HG02970 (cell line): ENCODE data around the gene LMF1.
"Not testable (repeated sequence)": the region's sequence is repeated elsewhere in the genome, so short reads cannot be mapped to it uniquely, and the experiment has no call there.

Experiments used
- ATAC-seq: cut with Tn5 transposase; IDR thresholded peaks from one replicate; pipeline ENCODE4 v1.9.1; 2021; ENCODE audit warnings: mild to moderate bottlenecking, moderate library complexity, moderate number of reproducible peaks; ENCODE audit not compliant: unreplicated experiment, low FRiP score

The LMF1 gene

DNA sequence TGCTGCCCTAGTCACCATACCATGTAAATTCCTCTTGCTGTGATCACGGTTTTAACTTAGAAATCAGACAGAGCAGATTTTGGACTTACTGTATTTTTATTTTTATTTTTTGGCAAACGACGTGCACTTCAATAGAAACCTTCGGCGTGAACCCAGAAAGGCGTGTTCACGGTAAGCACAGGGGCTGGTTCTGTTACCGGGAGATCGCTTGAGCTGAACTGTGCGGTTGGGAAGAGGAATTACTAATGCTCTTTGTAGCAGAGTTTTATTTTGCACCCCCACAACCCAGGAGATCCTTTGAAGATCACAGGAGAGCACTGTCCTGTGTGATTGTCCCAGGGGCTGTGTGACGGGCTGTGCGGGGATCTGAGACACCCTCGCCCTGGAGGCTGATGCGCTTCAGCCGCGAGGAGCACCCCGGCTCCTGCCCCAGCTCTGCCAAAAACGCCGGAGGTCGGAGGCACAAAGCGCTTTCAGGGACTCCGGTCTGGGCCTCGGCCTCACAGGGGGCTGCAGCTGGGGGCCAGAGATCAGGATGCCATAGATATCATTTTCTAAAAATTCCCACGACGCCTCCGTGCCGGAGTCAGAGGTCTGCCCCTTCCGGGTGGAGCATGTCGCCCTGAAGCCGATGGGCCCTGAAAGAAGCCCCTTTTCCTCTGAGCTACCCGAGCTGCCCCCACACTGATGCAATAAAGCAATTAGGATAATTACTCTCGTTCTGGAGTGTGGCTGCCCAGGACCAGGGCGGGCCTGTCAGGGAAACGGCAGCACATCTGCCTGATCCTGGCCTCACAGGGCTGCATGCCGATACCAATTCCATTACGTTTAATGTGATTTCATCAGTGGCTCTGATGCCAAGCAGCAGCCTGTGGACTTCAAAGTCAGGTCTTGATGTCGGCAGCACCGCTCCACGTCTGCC lies 71.8 kb downstream of the LMF1 start:
- no peak for ATAC-seq

DNA sequence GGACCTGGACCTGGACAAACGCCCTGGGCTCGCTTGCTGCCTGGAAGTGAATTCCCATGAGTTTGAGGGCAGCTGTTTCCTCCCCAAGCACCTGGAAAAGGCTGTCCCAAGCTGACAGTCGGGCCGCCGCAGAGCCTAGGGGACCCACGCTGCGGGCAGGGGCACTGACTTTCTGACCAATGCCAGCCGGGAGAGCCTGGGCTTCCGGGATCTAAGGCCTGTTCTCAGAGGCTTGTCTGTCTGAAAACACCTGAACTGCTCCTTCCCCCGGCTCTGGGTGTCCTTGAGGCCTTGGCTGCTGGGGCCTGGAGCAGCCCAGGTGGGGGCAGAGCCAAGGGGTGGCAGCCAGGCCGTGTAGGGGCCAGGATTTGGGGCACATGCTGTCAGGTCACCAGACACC lies 72.6 kb downstream of the LMF1 start:
- no peak for ATAC-seq

DNA sequence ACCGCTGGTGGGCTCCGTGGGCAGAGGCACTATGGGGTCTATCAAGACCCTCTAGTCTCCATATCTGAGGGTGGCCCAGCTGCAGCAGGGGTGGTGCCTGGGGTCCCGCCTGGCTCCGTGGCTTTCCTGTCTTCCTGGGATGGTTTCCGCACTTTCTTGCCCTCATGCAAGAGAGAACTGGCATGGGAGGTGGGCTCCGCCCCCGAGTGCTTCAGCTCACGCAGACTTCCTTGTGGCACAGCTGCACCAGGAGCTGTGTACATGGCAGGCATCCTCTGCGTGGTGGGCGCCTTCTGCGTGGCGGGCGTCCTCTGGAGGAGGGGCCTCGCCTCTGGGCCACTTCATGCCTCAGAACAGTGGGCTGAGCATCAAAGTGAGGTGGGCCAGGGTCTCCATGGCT lies 73.1 kb downstream of the LMF1 start:
- ATAC-seq: no peak

DNA sequence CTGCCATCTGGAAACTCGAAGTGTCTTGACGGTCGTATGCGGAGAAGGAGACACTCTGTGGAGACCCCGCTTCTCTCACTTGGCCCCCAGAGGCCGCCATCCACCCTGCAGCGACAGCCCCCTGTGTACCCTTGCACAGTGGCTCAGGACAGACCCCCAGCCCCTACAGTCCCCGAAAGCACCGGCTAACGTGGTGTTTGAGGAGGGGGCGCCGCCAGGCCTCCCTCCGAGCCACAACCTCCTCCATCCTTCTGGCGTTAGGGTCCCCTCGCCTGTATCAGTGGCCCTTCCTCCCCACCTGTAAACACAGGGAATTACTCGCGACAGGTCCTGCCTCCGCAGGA lies 73.6 kb downstream of the LMF1 start:
- ATAC-seq: no peak

DNA sequence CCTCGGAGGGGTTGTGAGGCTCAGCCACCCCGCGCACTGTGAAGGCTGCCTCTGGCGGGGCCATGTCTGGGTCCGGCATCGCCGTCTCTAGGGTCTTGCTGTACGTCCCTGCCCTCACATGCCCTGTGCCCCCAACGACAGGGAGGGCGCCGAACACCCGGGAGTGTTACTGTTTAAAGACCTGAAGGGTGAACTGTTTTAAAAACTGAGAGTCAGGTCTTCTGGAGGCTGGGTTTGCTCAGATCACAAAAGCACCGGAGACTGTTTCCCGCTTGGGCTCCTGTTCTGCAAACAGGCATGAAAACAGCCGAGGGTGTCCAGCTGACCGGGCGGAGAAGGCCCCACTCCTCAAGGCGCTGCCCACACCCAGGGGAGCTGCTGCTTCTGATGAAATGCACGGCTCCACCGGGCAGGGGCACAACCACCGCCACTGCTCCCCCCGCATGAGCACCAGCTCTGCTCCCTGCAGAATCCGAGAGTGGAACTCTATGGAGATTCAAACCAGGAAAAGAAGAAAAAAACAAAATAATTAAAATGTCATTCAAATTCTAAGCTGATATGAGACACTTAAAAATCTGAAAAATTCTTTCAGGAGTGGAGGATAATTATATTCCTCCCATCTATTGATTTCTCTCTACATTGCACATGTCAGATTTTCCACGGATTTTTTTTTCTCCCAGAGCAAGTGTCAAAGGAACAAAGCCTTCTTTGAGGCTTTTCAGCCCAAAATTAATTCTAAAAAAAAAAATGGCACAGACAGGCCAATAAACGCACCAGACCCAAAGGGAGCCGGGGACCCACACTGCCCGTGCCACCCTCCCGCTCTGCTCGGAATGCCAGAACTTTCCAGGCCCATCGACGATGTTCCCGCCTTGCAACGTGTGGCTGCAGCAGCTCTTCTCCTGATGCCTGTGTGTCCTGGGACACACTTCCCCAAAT lies 74.3 kb downstream of the LMF1 start:
- ATAC-seq: no peak

DNA sequence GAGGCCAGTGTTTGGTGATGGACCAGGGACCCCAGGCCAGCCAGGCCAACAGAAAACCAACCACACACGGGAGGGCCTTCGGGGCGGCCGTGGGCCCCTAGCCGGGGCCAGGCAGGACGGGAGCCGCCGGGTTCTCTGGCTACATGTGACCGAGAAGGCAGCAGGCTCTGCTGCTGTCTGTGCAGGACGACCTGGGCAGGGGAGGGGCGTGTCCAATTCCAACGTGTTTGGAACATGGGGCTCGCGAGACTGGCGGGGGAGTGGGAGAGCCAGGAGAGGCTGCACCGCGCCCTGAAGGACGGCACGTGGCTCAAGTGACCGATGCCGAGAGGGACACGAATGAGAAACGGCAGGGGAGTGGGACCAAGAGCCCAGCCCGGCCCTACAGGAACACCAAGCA lies 75.4 kb downstream of the LMF1 start:
- no peak for ATAC-seq

DNA sequence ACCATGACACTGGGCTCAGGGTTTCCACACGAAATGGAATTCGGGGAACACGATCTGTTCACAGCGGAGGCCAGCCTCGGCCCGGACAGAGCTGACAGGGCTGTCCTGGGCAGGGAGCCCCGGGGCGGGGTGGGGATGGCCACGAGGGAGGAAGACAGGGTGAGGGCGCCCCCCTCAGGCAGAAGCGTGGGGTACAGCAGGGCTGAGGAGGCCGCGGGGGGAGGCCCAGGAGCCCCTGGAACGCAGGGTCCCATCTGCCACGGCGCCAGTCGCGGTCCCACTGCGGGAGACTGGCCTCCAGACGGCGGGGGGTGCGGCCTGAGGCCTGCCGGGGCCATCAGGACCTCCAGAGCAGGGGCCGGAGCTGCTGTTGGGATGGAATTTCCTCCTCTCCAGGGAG lies 75.9 kb downstream of the LMF1 start:
- no peak for ATAC-seq

DNA sequence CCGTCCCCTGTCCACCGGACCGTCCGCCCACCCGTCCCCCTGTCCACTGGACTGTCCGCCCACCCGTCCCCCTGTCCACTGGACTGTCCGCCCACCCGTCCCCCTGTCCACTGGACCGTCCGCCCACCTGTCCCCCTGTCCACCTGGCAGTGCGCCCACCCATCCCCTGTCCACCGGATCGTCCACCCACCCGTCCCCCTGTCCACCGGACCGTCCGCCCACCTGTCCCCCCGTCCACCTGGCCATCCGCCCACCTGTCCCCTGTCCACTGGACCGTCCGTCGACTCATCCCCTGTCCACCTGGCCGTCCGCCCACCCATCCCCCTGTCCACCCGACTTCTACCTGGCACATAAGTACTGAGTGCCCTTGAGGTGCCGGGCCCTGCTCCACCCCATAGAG lies 76.6 kb downstream of the LMF1 start:
- no peak for ATAC-seq

DNA sequence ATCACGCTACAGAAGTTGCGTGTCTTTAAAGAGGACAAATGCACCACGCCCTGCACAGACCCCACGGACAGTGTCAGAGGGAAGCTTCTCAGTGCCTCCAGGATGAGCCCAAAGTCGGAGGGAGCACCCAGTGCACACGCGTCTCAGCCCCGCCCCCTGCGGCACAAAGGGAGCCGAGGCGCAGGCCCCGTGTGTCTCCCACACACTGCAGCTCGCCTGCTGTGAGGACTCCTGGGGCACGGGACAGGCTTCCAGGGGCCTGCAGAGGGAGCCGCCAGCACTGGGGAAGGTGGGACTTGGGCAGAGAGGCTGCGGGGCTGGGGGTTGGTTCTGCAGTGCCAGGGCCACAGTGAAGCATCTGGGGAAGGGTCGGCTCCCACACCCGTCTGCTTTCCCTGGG lies 77.4 kb downstream of the LMF1 start:
- ATAC-seq: no peak

DNA sequence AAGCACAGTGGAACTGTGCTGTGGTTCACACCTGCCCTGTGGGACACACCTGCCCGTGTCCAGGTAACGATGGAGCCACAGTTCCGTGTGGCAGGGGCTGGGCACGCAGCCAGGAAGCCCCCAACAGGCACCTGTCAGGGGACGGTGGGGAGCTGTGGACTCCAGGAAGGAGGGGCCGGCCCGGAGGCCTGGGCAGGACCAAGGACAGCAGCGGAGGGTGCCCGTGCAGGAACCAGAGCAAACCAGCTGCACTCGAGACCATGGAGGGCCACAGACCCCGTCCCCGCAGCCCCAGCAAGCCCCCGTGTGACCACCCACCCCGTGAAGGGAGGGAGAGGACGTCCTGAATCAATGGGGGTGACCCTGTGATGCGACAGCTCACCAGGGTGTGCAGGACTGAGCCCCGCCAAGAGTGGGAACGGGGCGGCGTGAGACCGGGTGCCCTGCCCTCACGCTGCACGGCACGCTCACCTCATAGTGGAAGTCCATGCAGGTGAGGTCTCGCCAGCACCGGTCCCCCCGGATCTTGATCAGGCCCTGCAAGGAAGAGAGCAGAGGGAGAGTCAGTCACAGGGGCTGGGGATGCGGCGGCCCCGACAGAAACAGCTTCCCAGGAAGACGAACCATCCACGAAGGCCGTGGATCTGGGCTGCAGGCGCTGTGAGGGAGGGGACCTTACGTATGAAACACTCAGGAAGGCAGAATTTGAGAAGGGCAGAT lies 78.1 kb downstream of the LMF1 start:
- no peak for ATAC-seq

DNA sequence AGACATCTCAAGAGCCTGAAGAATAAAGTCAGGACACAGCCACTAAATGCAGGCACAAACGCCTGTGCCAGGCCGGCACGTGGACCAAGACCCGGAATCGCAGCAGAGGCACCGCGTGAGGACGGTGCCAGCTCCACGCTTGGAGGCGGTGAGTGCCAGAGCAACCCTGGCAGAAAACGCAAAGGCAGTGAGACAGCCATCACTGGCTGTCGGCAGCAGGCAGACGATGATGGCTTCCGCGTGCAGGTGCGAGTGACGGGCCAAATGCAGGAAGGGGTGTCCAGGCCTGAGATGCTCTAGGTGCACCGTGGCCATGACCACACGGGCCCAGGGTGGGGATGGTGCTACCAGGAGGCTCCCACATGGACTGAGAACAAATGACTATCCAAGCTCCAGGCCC lies 78.8 kb downstream of the LMF1 start:
- no peak for ATAC-seq

DNA sequence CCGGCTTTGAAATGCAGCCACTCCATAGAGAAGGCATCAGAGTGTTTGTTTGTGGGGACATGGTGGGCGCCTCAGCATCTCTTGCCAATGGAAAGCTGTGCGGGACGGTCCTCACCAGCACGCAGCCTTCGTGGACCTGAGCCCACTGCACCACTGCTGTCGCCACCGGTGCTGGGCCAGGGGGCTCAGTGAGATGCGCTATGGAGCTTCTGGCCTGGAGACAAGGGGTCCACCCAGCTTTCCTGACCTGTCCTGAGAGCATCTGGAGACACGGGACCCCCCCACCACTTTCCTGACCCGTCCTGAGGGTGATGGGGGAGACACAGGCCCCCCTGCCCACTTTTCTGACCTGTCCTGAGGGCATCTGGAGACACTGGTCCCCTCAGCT lies 79.4 kb downstream of the LMF1 start:
- no peak for ATAC-seq

DNA sequence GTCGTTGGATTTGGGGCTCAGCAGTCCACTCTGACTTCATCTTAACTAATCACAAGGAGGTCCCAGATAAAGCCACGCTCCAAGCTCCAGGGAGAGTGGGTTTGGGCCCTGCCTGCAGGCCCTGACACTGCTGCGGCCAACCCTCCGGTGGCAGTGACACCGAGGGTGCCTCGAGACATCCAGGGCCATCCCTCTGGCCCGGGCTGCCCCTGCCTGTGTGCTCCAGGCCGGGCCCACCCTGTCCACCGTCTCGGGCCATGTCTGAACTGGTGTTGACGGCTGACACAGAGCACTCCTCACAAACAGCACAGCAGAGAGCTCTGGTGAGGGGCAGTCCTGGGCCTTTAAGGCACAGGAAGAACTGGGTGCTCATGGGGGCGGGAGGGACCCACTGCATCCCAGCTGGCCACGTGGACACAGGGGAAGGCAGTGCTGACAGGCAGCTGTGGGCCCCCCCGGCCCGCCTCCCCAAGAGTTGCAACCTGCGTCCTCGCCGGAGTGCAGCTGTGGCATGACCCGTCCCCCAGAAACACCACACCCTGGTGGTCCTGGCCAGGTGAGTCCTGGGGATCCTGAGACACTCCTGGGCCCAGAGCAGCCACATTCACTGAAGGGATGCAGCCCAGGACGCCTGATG lies 80.0 kb downstream of the LMF1 start:
- ATAC-seq: no peak

DNA sequence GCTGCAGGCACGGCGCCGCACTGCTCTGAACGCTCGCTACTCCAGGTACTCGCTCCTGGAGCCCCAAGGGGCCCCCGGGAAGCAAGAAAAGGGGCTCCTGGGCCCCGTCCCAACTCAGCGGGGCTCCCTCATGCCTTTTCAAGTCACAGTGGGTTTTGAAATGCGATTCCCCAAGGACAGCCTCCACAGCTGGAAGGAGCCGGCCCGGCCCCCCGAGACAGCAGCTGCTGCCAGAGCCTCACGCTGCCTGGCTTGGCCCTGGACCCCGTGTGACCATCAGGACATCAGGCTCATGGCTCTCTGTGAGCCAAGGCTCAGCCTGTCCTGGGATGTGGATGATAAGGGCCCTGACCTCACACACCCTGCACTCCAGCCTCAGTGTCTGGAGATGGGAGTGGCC lies 80.6 kb downstream of the LMF1 start:
- ATAC-seq: no peak

DNA sequence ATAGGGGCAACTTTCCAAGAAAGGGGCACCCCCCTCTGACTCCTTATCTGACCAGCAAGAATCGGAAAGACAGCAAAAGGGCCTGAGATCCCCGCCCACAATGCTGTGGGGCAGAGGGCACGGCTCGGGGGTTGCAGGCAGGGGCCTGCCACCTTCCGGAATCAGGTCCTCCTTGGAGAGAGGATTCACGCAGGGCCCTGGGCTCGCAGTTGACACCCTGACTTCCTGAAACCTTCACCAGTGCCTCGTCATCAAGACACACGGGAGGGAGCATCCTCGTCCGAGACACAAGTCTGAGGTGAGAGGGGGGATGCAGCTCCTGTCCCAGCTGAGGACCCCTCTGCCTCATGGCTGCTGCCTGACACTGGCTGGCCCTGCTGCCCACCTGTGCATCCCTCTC lies 81.2 kb downstream of the LMF1 start:
- ATAC-seq: no peak

DNA sequence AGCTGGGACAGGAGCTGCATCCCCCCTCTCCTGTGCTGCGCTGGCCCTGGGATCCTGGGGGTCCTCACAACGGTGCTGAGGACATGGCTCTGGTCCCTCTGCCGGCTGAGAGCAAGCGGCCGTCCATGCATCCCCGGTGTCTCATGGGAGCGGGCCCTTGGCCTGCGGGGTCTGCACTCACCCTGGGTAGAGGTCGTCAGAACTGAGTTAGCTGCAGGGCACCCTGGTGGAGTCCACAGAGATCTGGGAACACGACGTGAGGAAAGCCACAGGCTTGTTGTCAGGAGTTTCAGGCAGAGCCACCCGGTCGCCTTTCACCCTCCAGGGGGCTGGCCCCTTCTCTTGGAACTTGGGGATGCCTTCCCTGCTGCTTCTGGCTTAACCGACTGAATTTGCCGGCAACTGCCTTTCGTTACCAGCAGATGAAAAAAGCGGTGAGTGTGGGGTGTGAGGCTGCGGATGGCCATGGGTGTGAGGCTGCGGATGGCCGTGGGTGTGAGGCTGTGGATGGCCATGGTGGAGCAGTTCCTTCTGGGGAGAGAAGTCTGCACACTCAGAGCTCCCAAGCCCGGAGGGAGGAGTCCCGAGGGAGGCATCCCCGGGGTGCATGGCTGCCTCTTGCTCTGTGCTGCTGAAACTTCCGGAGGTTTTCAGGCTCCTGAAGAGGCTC lies 81.7 kb downstream of the LMF1 start:
- no peak for ATAC-seq

DNA sequence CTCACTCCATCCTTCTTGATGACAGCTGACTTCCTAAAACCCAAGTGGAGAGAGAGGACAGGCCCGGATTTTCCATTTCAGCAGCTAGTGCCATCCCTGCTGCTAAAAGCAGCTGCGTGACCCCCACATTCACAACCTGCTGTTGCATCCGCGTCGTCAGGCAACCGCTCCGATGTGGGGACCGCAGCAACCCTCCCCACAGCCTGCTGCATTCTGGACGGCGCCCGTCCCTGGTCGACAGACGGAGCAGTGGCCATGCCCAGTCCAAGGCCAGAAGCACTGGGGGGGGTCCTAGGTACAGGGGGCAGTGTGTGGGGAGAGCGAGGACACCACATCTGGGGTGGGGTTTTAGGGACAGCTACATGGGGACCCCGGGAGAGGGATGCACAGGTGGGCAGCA lies 82.3 kb downstream of the LMF1 start:
- not testable (repeated sequence) for ATAC-seq

DNA sequence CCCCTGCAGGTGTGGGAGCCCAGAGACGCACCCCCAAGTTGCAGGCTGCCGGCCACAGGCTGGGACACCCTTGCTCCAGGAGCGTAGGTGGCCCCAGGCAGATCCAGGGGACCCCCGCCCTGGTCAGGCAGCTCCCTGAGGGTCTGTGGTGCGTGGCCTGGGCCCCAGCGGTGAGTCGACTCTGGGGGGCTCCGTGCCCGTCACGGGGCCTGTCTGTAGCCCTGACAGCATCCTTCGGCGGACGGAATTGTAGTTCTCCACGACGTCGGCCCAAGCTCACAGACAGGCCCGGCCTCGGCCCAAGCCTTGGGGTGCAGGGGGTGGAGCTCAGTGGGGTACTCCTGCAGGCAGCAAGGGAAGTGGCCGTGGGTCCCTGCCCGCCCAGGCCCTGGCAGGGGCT lies 82.9 kb downstream of the LMF1 start:
- no peak for ATAC-seq

DNA sequence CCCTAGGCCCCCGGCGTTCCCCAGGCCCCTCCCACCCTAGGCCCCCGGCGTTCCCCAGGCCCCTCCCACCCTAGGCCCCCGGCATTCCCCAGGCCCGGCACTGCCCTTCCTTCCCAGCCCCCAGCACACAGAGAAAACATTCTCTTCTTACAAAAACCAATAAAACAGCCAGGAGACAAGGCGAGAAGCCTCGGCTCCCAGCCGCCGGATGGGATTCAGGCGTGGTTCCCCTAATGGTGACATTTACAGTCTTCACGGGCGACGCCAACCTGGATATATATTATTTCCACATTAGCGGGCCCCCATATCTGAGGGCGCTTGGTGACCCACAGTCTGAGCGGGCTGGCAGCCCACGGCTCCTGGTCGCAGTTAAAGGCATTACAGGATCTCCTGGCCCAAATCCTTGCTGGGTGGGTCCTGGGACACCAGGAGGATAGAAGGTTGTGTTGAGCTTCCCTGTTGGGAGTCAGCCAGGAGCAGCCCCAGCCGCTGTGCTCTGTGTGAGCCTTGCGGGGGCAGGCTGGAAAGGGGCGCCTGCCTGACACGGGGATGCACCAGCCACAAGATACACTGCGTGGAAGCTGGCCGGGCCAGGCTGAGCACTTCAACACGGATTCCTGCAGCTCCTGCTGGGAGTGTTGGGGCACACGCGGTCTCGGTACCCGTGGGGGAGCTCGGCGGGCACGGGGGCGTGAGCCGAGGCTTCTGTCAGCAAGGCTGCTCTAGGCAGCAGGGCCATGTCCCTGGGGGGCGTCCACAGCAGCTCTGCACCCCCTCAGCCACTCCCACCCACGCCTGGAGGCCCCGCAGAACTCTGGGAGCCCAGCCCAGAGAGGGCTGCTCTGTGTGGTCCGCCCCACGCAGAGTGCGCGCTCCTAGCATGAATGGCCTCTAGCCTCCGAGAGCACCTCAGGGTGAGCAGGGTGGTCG lies 83.7 kb downstream of the LMF1 start:
- no peak for ATAC-seq
